ENCODE measurements around the gene STEAP4.

GRCh38 chr7:88290491-88290890 is 16.2 kb downstream of the STEAP4 start:
- TF ChIP-seq, protein P1, sequence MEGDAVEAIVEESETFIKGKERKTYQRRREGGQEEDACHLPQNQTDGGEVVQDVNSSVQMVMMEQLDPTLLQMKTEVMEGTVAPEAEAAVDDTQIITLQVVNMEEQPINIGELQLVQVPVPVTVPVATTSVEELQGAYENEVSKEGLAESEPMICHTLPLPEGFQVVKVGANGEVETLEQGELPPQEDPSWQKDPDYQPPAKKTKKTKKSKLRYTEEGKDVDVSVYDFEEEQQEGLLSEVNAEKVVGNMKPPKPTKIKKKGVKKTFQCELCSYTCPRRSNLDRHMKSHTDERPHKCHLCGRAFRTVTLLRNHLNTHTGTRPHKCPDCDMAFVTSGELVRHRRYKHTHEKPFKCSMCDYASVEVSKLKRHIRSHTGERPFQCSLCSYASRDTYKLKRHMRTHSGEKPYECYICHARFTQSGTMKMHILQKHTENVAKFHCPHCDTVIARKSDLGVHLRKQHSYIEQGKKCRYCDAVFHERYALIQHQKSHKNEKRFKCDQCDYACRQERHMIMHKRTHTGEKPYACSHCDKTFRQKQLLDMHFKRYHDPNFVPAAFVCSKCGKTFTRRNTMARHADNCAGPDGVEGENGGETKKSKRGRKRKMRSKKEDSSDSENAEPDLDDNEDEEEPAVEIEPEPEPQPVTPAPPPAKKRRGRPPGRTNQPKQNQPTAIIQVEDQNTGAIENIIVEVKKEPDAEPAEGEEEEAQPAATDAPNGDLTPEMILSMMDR (IDR thresholded peaks at IDR 0.05; ENCODE audit: low read depth, low read length), result no peak
- no peak for TF ChIP-seq EZH2phosphoT487 (IDR thresholded peaks at IDR 0.05; ENCODE audit: low read depth)

All from OCI-LY3 (cell line).